GM18499 (cell line): Measurements from ENCODE around the gene VCAM1.

ENCODE experiments used
- ATAC-seq: cut with Tn5 transposase; IDR thresholded peaks from one replicate; pipeline ENCODE4 v1.9.1; 2021; ENCODE audit warnings: moderate number of reproducible peaks; ENCODE audit not compliant: insufficient read depth, unreplicated experiment

VCAM1 gene

GRCh38 chr1:100722221-100722620 is 2.7 kb downstream of the VCAM1 start:
- ATAC-seq, result no peak

DNA sequence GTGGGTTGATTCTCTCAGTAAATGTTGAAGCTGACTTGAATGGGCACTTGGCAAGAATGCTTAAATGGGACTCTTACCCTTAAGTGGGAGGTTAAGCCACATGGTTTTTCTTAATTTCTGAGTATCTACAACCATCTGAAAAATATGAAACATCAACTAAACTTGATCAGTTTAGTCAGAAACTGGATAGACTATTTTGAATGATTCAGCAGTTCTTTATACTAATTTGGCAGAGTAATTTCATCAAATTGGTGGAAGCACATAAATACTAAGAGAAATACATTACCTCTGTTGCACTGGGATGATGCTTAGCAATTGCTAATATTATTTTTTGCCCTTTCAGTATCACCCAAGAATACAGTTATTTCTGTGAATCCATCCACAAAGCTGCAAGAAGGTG is 4.7 kb downstream of the VCAM1 start:
- no peak for ATAC-seq

GRCh38 chr1:100730130-100730529 is 10.6 kb downstream of the VCAM1 start:
- no peak for ATAC-seq

DNA sequence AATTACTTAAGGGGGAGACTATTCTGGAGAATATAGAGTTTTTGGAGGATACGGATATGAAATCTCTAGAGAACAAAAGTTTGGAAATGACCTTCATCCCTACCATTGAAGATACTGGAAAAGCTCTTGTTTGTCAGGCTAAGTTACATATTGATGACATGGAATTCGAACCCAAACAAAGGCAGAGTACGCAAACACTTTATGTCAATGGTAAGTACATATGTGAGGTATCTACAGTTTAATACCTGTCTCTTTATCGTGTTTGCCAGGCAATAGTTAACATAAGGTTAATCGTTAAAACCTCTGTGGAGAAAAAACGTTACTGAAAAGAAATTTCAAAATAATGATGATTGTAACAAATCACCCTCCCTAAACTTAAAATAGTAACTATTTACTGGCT is 11.8 kb downstream of the VCAM1 start:
- no peak for ATAC-seq

DNA sequence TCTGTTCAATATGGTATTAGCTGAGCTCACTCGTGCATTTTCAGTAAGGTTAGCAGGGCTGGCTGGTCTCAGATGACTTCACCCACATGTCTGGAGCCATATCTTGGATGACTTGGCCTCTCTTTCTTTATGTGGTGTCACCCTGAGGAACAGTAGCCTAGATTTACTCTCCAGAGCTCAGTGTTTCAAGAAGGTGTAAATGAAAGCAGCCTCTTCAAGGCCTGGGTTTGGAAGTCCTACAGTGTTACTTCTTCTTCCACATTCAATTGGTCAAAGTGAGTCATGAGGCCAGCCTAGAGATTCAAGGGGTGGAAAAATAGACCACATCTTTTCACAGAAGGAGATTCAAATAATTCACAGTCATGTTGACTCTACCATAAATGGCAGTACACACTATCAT is 12.2 kb downstream of the VCAM1 start:
- no peak for ATAC-seq

GRCh38 chr1:100734676-100735075 is 15.1 kb downstream of the VCAM1 start:
- no peak for ATAC-seq

DNA sequence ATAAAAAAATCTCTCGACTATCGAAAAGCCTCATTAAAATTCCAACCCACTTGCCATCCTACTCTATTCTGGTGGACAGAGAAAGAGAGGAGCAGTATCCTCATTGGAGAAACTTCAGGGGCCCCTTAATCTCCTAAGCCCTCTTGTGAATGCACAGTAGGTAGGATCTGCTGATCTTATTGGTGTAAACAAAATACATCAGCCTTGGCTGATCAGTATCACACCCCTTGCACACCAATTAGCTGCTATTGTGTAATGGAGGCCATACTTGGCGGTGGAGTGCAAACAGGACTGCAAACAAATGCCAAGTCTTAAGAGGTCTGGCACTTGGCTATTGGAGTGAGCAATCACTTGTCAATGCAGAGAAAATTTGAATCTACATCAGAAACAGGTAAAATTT is 15.7 kb downstream of the VCAM1 start:
- no peak for ATAC-seq

DNA sequence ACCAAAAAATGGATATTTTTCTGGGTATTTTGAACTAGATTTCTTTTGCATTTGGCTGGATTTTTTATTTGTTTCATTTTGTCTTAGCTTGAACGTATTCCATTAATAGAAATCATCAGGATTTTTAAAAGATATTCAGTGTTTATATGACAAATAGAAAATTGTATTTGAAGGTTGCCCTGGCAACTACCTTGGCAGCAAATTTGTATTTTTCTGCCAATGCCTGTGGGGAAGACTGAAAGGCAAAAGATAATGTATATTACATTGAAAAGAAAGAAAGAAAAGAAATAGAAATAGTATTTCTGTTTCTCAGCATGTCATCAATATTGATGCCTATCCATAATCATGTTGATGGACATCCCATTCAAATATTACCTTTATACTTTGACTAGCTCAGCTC is 16.8 kb downstream of the VCAM1 start:
- ATAC-seq, result no peak

- no peak for ATAC-seq
Observed at GRCh38 chr1:100736746-100737145, 17.2 kb downstream of the VCAM1 start.

GRCh38 chr1:100746542-100746932 is 27.0 kb downstream of the VCAM1 start:
- ATAC-seq, result no peak

DNA sequence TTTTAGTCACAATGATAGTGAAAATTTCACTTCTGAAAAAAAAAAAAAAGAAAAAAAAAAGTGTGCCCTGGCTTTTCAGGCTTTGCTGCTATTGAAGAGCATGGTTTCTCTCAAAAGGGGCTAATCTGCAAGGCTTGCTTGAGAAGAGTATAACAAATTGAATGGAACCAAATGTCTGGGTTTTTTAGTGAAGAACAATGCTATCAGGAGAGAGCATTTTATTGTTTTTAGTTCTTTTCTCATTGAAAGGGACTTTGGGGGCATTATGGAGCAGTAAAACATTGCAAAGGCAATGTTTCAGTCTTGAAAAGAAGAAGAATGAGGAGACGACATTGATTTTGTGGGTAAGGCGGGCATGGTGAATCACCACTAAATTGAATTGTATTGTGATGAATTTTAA is 28.2 kb downstream of the VCAM1 start:
- no peak for ATAC-seq

DNA sequence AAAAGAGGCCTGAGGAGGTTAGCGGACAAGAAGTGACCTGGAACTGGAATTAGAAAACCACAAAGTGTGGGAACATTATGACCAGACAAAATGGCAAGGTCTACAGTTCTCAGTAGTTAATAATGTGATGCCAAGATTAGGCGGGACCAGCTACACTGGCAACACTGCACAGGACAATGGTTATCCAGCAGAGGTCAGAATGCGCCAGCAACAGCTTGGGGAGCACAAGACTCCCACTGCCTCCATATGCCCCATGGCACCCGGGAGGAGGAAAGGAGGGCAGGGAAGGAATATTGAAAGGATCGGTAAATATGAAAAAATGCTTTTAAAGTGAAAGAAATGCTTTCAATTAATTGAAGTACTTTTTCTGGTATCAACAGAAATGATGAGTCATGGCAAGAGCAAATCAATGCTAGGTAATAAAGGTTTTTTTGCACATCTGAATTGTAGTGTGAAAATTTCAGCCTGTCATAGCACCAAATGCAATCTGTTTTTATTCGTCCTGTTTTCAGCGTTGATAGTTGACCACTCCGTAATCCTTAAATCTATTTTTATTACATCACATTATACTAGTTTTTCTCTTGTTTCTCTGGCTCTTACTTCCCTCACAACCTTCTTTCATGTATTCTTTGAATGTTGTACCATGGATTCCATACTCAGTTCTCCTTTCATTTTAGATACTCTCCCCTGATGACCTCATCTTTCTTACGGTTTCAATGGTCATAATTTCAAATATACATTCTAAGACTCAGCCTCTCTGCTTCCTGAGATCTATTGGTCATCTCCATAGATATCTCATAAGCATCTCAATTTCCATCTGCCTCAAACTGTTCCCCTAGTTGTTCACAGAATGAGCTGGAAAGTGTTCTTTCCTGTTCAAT is 30.7 kb downstream of the VCAM1 start:
- ATAC-seq, result no peak

DNA sequence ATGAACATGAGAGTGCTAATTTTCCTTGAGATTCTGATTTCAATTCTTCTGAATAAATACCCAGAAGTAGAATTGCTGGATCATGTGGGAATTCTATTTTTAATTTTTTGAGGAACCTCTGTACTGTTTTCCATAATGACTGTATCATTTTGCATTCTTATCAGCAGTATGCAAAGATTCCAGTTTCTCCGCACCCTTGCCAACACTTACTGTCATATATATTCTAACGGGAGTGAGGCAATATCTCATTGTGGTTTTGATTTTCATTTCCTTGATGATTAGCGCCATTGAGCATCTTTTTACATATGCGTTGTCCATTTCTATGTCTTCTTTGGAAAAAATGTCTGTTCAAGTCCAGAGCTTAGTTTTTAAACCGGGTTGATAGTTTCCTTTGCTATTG is 33.2 kb downstream of the VCAM1 start:
- no peak for ATAC-seq

- no peak for ATAC-seq
Observed at GRCh38 chr1:100757946-100758345, 38.4 kb downstream of the VCAM1 start.

GRCh38 chr1:100759188-100759587 is 39.6 kb downstream of the VCAM1 start:
- ATAC-seq, result no peak

GRCh38 chr1:100760511-100760910 is 41.0 kb downstream of the VCAM1 start:
- no peak for ATAC-seq

DNA sequence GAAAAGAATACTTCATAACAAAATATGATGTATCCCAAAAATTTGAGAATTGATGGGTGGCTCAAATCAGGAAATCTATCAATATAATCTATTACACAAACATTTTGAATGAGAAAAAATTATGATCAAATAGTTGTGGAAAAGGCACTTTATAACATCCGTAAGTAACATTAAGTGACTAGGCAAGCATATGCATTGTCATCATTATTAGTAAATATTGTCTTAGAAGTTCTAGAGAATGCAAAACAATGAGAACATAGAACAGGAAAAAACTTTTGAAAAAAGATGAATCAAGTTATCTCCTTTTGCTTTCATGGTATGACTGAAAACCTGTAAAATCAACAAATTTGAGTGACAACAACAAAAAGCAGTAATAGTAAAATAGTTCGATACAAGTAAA is 42.9 kb downstream of the VCAM1 start:
- ATAC-seq, result no peak

GRCh38 chr1:100767176-100767890 is 47.8 kb downstream of the VCAM1 start:
- ATAC-seq, result no peak

- ATAC-seq, result no peak
Observed at GRCh38 chr1:100769323-100769722, 49.8 kb downstream of the VCAM1 start.

GRCh38 chr1:100769906-100770646 is 50.5 kb downstream of the VCAM1 start:
- ATAC-seq, result no peak

DNA sequence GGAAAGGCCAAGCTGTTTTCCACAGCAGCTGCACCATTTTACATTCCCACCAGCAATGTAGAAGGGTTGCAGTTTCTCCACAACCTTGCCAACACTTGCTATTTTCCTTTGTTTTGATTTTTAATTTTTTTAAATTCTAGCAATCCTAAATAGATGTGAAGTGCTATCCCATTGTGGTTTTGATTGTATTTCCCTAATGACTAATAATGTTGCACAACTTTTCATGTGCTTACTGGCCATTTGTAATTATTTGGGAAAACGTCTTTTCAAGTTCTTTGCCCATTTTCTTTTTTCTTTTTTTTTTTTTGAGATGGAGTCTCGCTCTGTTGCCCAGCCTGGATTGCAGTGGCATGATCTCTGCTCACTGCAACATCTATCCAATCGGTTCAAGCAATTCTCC is 53.9 kb downstream of the VCAM1 start:
- no peak for ATAC-seq
